A549 (cell line): ENCODE measurements around the gene KCTD11. TPM values are rescaled to one million over a fixed set of nuclear protein-coding genes. Genes with fewer than 3 reads are reported as not detected.

ENCODE experiments used
- CBX2 ChIP-seq: fragments of 200-600 bp; sonication (generic); IDR thresholded peaks from 2 replicates; pipeline ENCODE4 v1.6.1; 2016; ENCODE audit warnings: low read depth, mild to moderate bottlenecking, borderline replicate concordance
- CHD2 ChIP-seq: fragments of 150-350 bp; IDR thresholded peaks from 2 replicates; pipeline ENCODE4 v1.6.1; 2014; ENCODE audit warnings: low read length; ENCODE audit not compliant: partially characterized antibody
- FOXS1 ChIP-seq: fragments of 250-450 bp; sonication (Bioruptor Pico); IDR thresholded peaks from 2 replicates; pipeline ENCODE4 v1.5.0; 2020; ENCODE audit warnings: mild to moderate bottlenecking, moderate library complexity
- HEYL ChIP-seq: fragments of 250-450 bp; sonication (Bioruptor Pico); IDR thresholded peaks from 2 replicates; pipeline ENCODE4 v1.8.0; 2021; ENCODE audit warnings: mild to moderate bottlenecking, moderate library complexity
- HOXA7 ChIP-seq: fragments of 250-450 bp; sonication (Bioruptor Pico); IDR thresholded peaks from 2 replicates; pipeline ENCODE4 v1.5.0; 2020; ENCODE audit warnings: mild to moderate bottlenecking, moderate library complexity
- HOXB5 ChIP-seq: fragments of 250-450 bp; sonication (Bioruptor Pico); IDR thresholded peaks from 2 replicates; pipeline ENCODE4 v1.5.0; 2020; ENCODE audit warnings: mild to moderate bottlenecking, moderate library complexity
- KDM1A ChIP-seq: fragments of 200-600 bp; sonication (generic); IDR thresholded peaks from 2 replicates; pipeline ENCODE4 v1.6.1; 2016; ENCODE audit warnings: low read depth, mild to moderate bottlenecking
- MYC ChIP-seq: IDR thresholded peaks from 2 replicates; pipeline ENCODE4 v1.6.1; 2012; ENCODE audit warnings: mild to moderate bottlenecking, inconsistent platforms, low read length, improper control_type of control experiment, borderline replicate concordance
- PHF8 ChIP-seq: fragments of 200-600 bp; sonication (generic); IDR thresholded peaks from 2 replicates; pipeline ENCODE4 v1.6.1; 2016; ENCODE audit warnings: low read depth, mild to moderate bottlenecking, antibody characterized with exemption, moderate library complexity, borderline replicate concordance
- POLR2AphosphoS2 ChIP-seq: conservative IDR thresholded peaks from 2 replicates; pipeline ENCODE4 v1.6.1; 2012; ENCODE audit warnings: low read length, improper control_type of control experiment, inconsistent platforms
- RARB ChIP-seq: fragments of 250-450 bp; sonication (Bioruptor Pico); IDR thresholded peaks from 2 replicates; pipeline ENCODE4 v1.8.0; 2021; ENCODE audit warnings: mild to moderate bottlenecking, moderate library complexity
- RCOR1 ChIP-seq: fragments of 150-350 bp; IDR thresholded peaks from 2 replicates; pipeline ENCODE4 v1.6.1; 2014; ENCODE audit warnings: antibody characterized with exemption, low read length, low read depth
- SMC3 ChIP-seq: fragments of >200 bp; sonication (Bioruptor Twin); formaldehyde crosslinking; IDR thresholded peaks from 3 replicates; pipeline ENCODE4 v1.6.1; 2018; ENCODE audit warnings: inconsistent platforms
- SREBF2 ChIP-seq: fragments of 450-650 bp; IDR thresholded peaks from 2 replicates; pipeline ENCODE4 v1.6.1; 2014; ENCODE audit warnings: mild to moderate bottlenecking, moderate library complexity
- ZFP36 ChIP-seq: fragments of 450-650 bp; IDR thresholded peaks from 2 replicates; pipeline ENCODE4 v1.6.1; 2014; ENCODE audit warnings: borderline replicate concordance; ENCODE audit not compliant: partially characterized antibody
- polyA plus RNA-seq, 4 experiments: library from polyadenylated mRNA; depleted of rRNA in 3 of 4; stranded (reverse); fragments of >200 nt; fragmentation: RNase III in 1 of 4; extraction: RNeasy Plus Mini Kit Qiagen cat#74134 plus additional on column Dnase treatment in 1 of 4; gene quantifications; 2 replicates in 3 of 4; 3 replicates in 1 of 4; pipeline ENCODE4 v1.2.3, GENCODE V29; 2011 to 2017
- TF ChIP-seq, protein P1 (sequence below): IDR thresholded peaks from 2 replicates; pipeline ENCODE4 v1.6.1; 2012
- TF ChIP-seq, protein P2 (sequence below): fragments of 150-350 bp; IDR thresholded peaks from 2 replicates; pipeline ENCODE4 v1.6.1; 2014; ENCODE audit warnings: low read depth, mild to moderate bottlenecking, low read length
- TF ChIP-seq, protein P3 (sequence below): fragments of 200-600 bp; sonication (generic); IDR thresholded peaks from 2 replicates; pipeline ENCODE4 v1.6.1; 2016; ENCODE audit warnings: antibody characterized with exemption, mild to moderate bottlenecking, moderate library complexity
- TF ChIP-seq, protein P4 (sequence below): fragments of 250-450 bp; sonication (Bioruptor Pico); IDR thresholded peaks from 2 replicates; pipeline ENCODE4 v1.5.0; 2020; ENCODE audit warnings: low read depth, mild to moderate bottlenecking, moderate library complexity
- TF ChIP-seq, protein P5 (sequence below): IDR thresholded peaks from 2 replicates; pipeline ENCODE4 v1.6.1; 2012
- TF ChIP-seq, protein P6 (sequence below): fragments of 450-650 bp; IDR thresholded peaks from 2 replicates; pipeline ENCODE4 v1.6.1; 2014; ENCODE audit warnings: antibody characterized with exemption

Gene KCTD11
- polyA plus RNA-seq, 2 of the 4 experiments (the other 2 are of a cell fraction): 6.1 to 10.3 TPM

DNA sequence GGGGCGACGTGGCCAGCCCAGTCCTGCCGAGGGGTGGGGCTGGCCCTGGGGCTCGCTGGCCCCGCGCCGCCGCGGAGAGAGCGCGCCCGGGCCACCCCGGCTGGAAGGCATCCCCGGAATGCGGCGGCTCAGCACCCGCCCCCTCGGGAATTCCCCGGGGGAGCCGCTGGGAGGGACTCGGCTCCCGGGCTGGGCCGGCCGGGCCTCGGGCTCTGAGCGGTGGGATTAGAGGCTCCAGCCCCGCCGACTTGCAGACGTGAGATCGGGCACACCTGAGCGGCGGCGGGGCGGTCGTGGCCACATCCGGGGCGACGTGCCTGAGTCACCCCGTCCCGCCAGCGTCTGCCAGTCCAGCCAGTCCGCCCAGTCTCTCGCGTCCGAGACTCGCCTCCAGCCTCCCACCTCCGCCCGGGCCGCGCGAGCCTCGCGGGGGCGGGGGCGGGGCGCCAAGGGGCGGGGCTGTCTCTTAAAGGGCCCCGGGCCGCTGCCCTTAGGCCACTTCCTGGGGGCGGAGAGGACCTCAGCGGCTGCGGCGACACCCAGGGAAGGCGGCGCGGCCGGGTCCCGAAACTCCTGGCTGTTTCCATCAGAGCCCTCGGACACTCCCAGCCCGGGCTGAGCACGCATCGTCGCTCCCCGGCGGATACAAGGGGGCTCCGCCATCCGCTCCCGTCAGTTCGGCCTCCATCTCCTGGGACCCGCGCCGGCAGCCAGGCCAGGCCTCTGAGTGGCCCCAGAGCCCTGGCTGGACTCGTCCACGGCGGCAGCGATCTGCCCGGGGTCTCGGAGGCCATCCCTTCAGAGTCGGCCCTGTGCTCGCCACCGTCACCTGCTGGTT lies at the start of gene KCTD11 (continued):
- TF ChIP-seq, protein P1, sequence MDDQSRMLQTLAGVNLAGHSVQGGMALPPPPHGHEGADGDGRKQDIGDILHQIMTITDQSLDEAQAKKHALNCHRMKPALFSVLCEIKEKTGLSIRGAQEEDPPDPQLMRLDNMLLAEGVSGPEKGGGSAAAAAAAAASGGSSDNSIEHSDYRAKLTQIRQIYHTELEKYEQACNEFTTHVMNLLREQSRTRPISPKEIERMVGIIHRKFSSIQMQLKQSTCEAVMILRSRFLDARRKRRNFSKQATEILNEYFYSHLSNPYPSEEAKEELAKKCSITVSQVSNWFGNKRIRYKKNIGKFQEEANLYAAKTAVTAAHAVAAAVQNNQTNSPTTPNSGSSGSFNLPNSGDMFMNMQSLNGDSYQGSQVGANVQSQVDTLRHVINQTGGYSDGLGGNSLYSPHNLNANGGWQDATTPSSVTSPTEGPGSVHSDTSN: peak; percentile 50; the same call in 1 of the 2 replicates
- TF ChIP-seq HEYL (no peak), ZFP36 (no peak), RCOR1 (no peak), FOXS1 (CRISPR knock-in tag) (no peak), CHD2 (no peak), MYC (no peak; the same call in 1 of the 2 replicates), PHF8 (peak; percentile 49; the same call in 1 of the 2 replicates), HOXA7 (CRISPR knock-in tag) (no peak), RARB (CRISPR knock-in tag) (no peak), SMC3 (no peak; the same call in 2 of the 3 replicates), HOXB5 (CRISPR knock-in tag) (no peak), KDM1A (no peak), SREBF2 (no peak), CBX2 (no peak), POLR2AphosphoS2 (no peak)
- TF ChIP-seq, protein P2, sequence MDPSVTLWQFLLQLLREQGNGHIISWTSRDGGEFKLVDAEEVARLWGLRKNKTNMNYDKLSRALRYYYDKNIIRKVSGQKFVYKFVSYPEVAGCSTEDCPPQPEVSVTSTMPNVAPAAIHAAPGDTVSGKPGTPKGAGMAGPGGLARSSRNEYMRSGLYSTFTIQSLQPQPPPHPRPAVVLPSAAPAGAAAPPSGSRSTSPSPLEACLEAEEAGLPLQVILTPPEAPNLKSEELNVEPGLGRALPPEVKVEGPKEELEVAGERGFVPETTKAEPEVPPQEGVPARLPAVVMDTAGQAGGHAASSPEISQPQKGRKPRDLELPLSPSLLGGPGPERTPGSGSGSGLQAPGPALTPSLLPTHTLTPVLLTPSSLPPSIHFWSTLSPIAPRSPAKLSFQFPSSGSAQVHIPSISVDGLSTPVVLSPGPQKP: no peak
- TF ChIP-seq, protein P3, sequence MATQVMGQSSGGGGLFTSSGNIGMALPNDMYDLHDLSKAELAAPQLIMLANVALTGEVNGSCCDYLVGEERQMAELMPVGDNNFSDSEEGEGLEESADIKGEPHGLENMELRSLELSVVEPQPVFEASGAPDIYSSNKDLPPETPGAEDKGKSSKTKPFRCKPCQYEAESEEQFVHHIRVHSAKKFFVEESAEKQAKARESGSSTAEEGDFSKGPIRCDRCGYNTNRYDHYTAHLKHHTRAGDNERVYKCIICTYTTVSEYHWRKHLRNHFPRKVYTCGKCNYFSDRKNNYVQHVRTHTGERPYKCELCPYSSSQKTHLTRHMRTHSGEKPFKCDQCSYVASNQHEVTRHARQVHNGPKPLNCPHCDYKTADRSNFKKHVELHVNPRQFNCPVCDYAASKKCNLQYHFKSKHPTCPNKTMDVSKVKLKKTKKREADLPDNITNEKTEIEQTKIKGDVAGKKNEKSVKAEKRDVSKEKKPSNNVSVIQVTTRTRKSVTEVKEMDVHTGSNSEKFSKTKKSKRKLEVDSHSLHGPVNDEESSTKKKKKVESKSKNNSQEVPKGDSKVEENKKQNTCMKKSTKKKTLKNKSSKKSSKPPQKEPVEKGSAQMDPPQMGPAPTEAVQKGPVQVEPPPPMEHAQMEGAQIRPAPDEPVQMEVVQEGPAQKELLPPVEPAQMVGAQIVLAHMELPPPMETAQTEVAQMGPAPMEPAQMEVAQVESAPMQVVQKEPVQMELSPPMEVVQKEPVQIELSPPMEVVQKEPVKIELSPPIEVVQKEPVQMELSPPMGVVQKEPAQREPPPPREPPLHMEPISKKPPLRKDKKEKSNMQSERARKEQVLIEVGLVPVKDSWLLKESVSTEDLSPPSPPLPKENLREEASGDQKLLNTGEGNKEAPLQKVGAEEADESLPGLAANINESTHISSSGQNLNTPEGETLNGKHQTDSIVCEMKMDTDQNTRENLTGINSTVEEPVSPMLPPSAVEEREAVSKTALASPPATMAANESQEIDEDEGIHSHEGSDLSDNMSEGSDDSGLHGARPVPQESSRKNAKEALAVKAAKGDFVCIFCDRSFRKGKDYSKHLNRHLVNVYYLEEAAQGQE: 0 out of 2 replicates have a peak, but pooled peaks have one; percentile 9
- TF ChIP-seq, protein P4, sequence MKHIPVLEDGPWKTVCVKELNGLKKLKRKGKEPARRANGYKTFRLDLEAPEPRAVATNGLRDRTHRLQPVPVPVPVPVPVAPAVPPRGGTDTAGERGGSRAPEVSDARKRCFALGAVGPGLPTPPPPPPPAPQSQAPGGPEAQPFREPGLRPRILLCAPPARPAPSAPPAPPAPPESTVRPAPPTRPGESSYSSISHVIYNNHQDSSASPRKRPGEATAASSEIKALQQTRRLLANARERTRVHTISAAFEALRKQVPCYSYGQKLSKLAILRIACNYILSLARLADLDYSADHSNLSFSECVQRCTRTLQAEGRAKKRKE: no peak
- TF ChIP-seq, protein P5, sequence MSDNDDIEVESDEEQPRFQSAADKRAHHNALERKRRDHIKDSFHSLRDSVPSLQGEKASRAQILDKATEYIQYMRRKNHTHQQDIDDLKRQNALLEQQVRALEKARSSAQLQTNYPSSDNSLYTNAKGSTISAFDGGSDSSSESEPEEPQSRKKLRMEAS: no peak; the same call in 1 of the 2 replicates
- TF ChIP-seq, protein P6, sequence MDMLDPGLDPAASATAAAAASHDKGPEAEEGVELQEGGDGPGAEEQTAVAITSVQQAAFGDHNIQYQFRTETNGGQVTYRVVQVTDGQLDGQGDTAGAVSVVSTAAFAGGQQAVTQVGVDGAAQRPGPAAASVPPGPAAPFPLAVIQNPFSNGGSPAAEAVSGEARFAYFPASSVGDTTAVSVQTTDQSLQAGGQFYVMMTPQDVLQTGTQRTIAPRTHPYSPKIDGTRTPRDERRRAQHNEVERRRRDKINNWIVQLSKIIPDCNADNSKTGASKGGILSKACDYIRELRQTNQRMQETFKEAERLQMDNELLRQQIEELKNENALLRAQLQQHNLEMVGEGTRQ: no peak
